Caco-2 (cell line): ENCODE measurements around the gene EEF1AKMT1. TPM values are rescaled to one million over a fixed set of nuclear protein-coding genes. Genes with fewer than 3 reads are reported as not detected.

Experiments
- BruUV-seq: library from RNA; stranded (reverse); fragments of 400-500 nt; replicated peaks from 2 replicates; lab custom pipeline; 2021; lab: Mats Ljungman, UMichigan
- CTCF ChIA-PET: fragments of 300-600 bp; sonication (Branson Sonifier 250); formaldehyde crosslinking; loops from one replicate; lab custom pipeline; 2022; ENCODE audit warnings: antibody characterized with exemption; lab: Charles Lee
- POLR2A ChIA-PET: fragments of 300-600 bp; sonication (Branson Sonifier 250); formaldehyde crosslinking; loops from one replicate; lab custom pipeline; 2022; ENCODE audit warnings: antibody characterized with exemption; lab: Charles Lee
- DNase-seq, 2 experiments: peaks; one replicate each; pipeline versions ENCODE4 v3.0.0 to v3.0.0-alpha.2; 2020 to 2022
- H3K27me3 ChIP-seq: replicated peaks from 2 replicates; pipeline ENCODE4 v1.6.0; 2011; ENCODE audit warnings: low read length; ENCODE audit not compliant: control insufficient read depth, insufficient read depth
- H3K36me3 ChIP-seq: 2 replicates; pipeline ENCODE4 v1.5.1; 2011; ENCODE audit warnings: low read length; ENCODE audit not compliant: control insufficient read depth, insufficient read depth
- H3K4me1 ChIP-seq: fragments of 250-450 bp; sonication (Bioruptor Pico); 2 replicates; pipeline ENCODE4 v1.5.1; 2020; ENCODE audit warnings: mild to moderate bottlenecking
- H3K4me3 ChIP-seq: 2 replicates; pipeline ENCODE4 v1.5.1; 2011; ENCODE audit warnings: low read depth, mild to moderate bottlenecking, control low read depth, low read length
- H3K9me3 ChIP-seq: fragments of 250-450 bp; sonication (Bioruptor Pico); 2 replicates; pipeline ENCODE4 v1.5.1; 2020; ENCODE audit warnings: mild to moderate bottlenecking, moderate library complexity
- H3K27ac Mint-ChIP-seq: one replicate; pipeline ENCODE4 v1.8.0; 2022; ENCODE audit warnings: mixed read lengths; ENCODE audit not compliant: unreplicated experiment
- H3K27me3 Mint-ChIP-seq: one replicate; pipeline ENCODE4 v1.8.0; 2022; ENCODE audit warnings: mixed read lengths; ENCODE audit not compliant: insufficient read depth, unreplicated experiment
- H3K36me3 Mint-ChIP-seq: one replicate; pipeline ENCODE4 v1.8.0; 2022; ENCODE audit warnings: mild to moderate bottlenecking, mixed read lengths; ENCODE audit not compliant: insufficient read depth, unreplicated experiment
- H3K4me1 Mint-ChIP-seq: one replicate; pipeline ENCODE4 v1.8.0; 2022; ENCODE audit warnings: low read depth, mixed read lengths; ENCODE audit not compliant: unreplicated experiment
- H3K4me3 Mint-ChIP-seq: one replicate; pipeline ENCODE4 v1.8.0; 2022; ENCODE audit warnings: mild to moderate bottlenecking, moderate library complexity, mixed read lengths; ENCODE audit not compliant: unreplicated experiment
- H3K9me3 Mint-ChIP-seq: one replicate; pipeline ENCODE4 v1.8.0; 2022; ENCODE audit warnings: mixed read lengths; ENCODE audit not compliant: unreplicated experiment
- intact Hi-C: fragments of 100-400 bp; cut with micrococcal nuclease; formaldehyde crosslinking; loops from one replicate; pipeline ENCODE4 v1.10.0; 2022; ENCODE audit not compliant: unreplicated experiment
- total RNA-seq: library from RNA; stranded (reverse); gene quantifications from 2 replicates; pipeline ENCODE4 v1.2.3, GENCODE V29; 2022
- TF ChIP-seq, protein P1 (sequence below), 2 experiments: fragments of 200-600 bp in 1 of 2; IDR thresholded peaks; 1 replicate in 1 of 2; 2 replicates in 1 of 2; pipeline versions ENCODE4 v1.5.1 to v1.8.0; 2011 to 2022; ENCODE audit warnings: antibody characterized with exemption in 1 of 2, control low read depth in 1 of 2, inconsistent platforms in 1 of 2, low read depth in 1 of 2, low read length in 1 of 2, mild to moderate bottlenecking in 1 of 2, moderate library complexity in 1 of 2; ENCODE audit not compliant: insufficient read depth in 1 of 2, severe bottlenecking in 1 of 2, unreplicated experiment in 1 of 2

Gene EEF1AKMT1
- total RNA-seq, 1 experiment from 2014 or later: 8.6 TPM

- BruUV-seq: no TSS peak
- Mint-ChIP-seq H3K4me3 (no peak overlapping the region), H3K9me3 (no peaks in the 10 kb centered on the region), H3K27ac (no peak overlapping the region), H3K4me1 (peaks cover 10% of the 10 kb centered on the region), H3K27me3 (no peaks in the 10 kb centered on the region), H3K36me3 (no peaks in the 10 kb centered on the region)
- Histone ChIP-seq H3K4me1 (peaks cover 15% of the 10 kb centered on the region), H3K4me3 (no peak overlapping the region), H3K27me3 (no peaks in the 10 kb centered on the region), H3K36me3 (no peaks in the 10 kb centered on the region), H3K9me3 (no peaks in the 10 kb centered on the region)
- intact Hi-C loops: loop anchor here (10.0 kb wide), 1 partner anchor 55 kb away; no protein-coding TSS in a partner anchor
- TF ChIP-seq, protein P1, sequence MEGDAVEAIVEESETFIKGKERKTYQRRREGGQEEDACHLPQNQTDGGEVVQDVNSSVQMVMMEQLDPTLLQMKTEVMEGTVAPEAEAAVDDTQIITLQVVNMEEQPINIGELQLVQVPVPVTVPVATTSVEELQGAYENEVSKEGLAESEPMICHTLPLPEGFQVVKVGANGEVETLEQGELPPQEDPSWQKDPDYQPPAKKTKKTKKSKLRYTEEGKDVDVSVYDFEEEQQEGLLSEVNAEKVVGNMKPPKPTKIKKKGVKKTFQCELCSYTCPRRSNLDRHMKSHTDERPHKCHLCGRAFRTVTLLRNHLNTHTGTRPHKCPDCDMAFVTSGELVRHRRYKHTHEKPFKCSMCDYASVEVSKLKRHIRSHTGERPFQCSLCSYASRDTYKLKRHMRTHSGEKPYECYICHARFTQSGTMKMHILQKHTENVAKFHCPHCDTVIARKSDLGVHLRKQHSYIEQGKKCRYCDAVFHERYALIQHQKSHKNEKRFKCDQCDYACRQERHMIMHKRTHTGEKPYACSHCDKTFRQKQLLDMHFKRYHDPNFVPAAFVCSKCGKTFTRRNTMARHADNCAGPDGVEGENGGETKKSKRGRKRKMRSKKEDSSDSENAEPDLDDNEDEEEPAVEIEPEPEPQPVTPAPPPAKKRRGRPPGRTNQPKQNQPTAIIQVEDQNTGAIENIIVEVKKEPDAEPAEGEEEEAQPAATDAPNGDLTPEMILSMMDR (IDR thresholded peaks at IDR 0.05; ENCODE audit: insufficient read depth in 1 of 2, low read depth in 1 of 2, low read length in 1 of 2, severe bottlenecking in 1 of 2, unreplicated experiment in 1 of 2): no peak
- POLR2A ChIA-PET: no interaction called here
- CTCF ChIA-PET: no interaction called here
- no peak for DNase-seq
Observed at GRCh38 chr13:20700288-20700687, 73.5 kb downstream of the EEF1AKMT1 start.

- no peak overlapping the region for H3K4me3 Mint-ChIP-seq
- H3K27me3 ChIP-seq: no peaks in the 10 kb centered on the region
- TF ChIP-seq, protein P1 (IDR thresholded peaks at IDR 0.05; ENCODE audit: insufficient read depth in 1 of 2, low read depth in 1 of 2, low read length in 1 of 2, severe bottlenecking in 1 of 2, unreplicated experiment in 1 of 2): no peak
- no peaks in the 10 kb centered on the region for H3K9me3 ChIP-seq
- no peak overlapping the region for H3K27ac Mint-ChIP-seq
- intact Hi-C loops: loop anchor here (10.0 kb wide), 1 partner anchor 55 kb away; no protein-coding TSS in a partner anchor
- no TSS peak for BruUV-seq
- H3K36me3 Mint-ChIP-seq: no peaks in the 10 kb centered on the region
- no peaks in the 10 kb centered on the region for H3K27me3 Mint-ChIP-seq
- H3K36me3 ChIP-seq: no peaks in the 10 kb centered on the region
- H3K4me1 Mint-ChIP-seq: peaks cover 10% of the 10 kb centered on the region
- no peak overlapping the region for H3K4me3 ChIP-seq
- ChIA-PET CTCF (no interaction called here), POLR2A (no interaction called here)
- H3K9me3 Mint-ChIP-seq: no peaks in the 10 kb centered on the region
- DNase-seq: no peak
- H3K4me1 ChIP-seq: peaks cover 13% of the 10 kb centered on the region
Observed at GRCh38 chr13:20699715-20700114, 74.0 kb downstream of the EEF1AKMT1 start.

GRCh38 chr13:20696073-20696472 is 77.7 kb downstream of the EEF1AKMT1 start:
- H3K27ac Mint-ChIP-seq: no peak overlapping the region
- H3K4me1 Mint-ChIP-seq: peaks cover 10% of the 10 kb centered on the region
- H3K4me3 Mint-ChIP-seq: no peak overlapping the region
- H3K27me3 Mint-ChIP-seq: no peaks in the 10 kb centered on the region
- TF ChIP-seq, protein P1 (IDR thresholded peaks at IDR 0.05; ENCODE audit: insufficient read depth in 1 of 2, low read depth in 1 of 2, low read length in 1 of 2, severe bottlenecking in 1 of 2, unreplicated experiment in 1 of 2): no peak
- CTCF ChIA-PET: no interaction called here
- DNase-seq: no peak
- no peaks in the 10 kb centered on the region for H3K36me3 Mint-ChIP-seq
- H3K9me3 Mint-ChIP-seq: no peaks in the 10 kb centered on the region
- intact Hi-C loops: no loop called here
- Histone ChIP-seq H3K9me3 (no peaks in the 10 kb centered on the region), H3K4me1 (no peaks in the 10 kb centered on the region), H3K36me3 (no peaks in the 10 kb centered on the region), H3K4me3 (no peak overlapping the region), H3K27me3 (no peaks in the 10 kb centered on the region)
- POLR2A ChIA-PET: no interaction called here
- no TSS peak for BruUV-seq
